HG03575 (cell line): Measurements from ENCODE around the gene ZNF595.
A peak's percentile ranks its signal among the peaks of the same experiment; 100 is the strongest.
"Not testable (repeated sequence)": the region's sequence is repeated elsewhere in the genome, so short reads cannot be mapped to it uniquely, and the experiment has no call there.

Experiments used
- ATAC-seq: cut with Tn5 transposase; IDR thresholded peaks from one replicate; pipeline ENCODE4 v1.9.1; 2021; ENCODE audit not compliant: unreplicated experiment, insufficient number of reproducible peaks, low FRiP score; ENCODE audit errors: extremely low read depth

ZNF595 gene

GRCh38 chr4:64733-65132 lies 11.6 kb downstream of the ZNF595 start:
- not testable (repeated sequence) for ATAC-seq

- ATAC-seq, result no peak
These were observed 18.7 kb downstream of the ZNF595 start for GRCh38 chr4:71830-72229.

- ATAC-seq, result no peak
These were observed 32.8 kb downstream of the ZNF595 start for GRCh38 chr4:85951-86350.

- ATAC-seq, result not testable (repeated sequence)
These were observed 33.6 kb downstream of the ZNF595 start for GRCh38 chr4:86559-87324.

- ATAC-seq, result no peak
These were observed 45.3 kb downstream of the ZNF595 start for GRCh38 chr4:98386-98785.

DNA sequence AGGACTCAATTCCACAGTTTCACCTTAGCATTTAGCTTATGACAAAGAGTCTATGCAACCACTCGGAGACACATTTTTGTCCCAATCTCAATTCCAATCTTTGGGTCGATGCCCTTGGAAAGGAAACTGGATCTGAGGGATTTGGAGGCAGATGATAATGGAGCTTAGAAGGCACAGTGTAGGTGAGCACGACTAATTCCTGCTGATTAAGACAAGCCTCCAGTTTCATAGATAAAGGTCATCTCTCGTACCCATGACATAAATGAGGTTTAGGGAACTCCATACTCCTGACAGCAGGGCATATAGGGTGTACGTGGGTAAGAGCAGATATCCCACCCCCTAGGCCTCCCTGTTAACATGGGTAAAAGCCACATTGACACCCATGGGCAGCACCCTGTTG lies 46.7 kb downstream of the ZNF595 start:
- ATAC-seq, result no peak

- ATAC-seq, result no peak
These were observed 53.9 kb downstream of the ZNF595 start for GRCh38 chr4:107083-107443.

GRCh38 chr4:107444-108429 lies 54.6 kb downstream of the ZNF595 start:
- ATAC-seq, result no peak

DNA sequence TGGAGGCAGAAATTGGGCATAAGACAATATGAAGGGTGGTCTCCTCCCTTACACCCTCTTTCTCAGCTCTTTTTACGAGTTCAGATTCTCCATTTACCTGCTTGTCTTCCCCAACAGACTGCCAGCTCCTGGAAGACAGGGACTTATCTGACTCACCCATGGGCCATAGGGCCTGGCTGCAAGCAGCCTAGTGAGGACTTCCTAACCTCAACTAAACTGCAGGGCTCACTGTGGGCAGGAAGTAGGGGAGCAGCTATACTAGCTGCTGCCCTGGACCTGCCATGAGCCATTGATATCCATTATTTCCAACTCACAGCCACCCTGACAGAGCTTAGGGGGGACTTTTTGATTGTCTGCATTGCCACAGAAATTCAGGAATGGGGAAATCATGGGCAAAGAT lies 59.6 kb downstream of the ZNF595 start:
- no peak for ATAC-seq

GRCh38 chr4:113732-114131 lies 60.6 kb downstream of the ZNF595 start:
- ATAC-seq, result no peak

DNA sequence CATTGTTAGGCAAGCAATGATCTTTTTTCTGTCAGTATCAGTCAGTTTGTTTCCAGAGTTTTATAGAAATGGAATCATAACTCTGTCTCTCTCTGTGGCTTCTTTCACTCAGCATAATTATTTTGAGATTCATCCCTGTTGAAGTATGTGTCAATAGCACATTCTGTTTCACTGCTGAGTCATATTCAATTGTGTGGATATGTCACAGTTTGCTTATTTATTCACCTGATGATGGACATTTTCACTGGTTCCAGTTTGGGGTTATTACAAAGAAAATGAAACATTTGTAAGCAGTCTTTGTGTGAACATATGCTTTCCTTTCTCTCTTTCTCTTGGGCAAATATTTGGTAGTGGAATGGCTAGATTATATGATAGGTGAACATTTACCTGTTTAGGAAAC lies 61.0 kb downstream of the ZNF595 start:
- ATAC-seq, result no peak

GRCh38 chr4:116499-116898 lies 63.4 kb downstream of the ZNF595 start:
- no peak for ATAC-seq

DNA sequence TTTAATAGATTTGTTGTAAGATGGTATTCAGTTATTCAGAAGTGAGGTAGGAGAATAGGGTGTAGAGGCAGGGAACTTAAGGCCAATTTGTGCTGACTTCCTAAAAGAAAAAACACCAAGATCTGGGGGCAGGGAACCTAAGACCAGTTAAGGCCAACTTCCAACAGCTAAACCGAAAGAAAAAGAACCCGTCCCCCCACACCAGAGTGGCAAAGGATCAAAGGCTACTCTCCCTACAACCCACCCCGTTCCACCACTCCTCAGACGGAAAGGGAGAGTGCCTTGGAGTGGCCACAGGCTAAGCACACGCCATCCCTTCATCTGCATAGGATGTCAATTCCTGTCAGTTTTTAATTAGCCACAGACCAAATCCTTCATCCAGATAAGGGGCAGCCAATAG lies 67.5 kb downstream of the ZNF595 start:
- no peak for ATAC-seq

DNA sequence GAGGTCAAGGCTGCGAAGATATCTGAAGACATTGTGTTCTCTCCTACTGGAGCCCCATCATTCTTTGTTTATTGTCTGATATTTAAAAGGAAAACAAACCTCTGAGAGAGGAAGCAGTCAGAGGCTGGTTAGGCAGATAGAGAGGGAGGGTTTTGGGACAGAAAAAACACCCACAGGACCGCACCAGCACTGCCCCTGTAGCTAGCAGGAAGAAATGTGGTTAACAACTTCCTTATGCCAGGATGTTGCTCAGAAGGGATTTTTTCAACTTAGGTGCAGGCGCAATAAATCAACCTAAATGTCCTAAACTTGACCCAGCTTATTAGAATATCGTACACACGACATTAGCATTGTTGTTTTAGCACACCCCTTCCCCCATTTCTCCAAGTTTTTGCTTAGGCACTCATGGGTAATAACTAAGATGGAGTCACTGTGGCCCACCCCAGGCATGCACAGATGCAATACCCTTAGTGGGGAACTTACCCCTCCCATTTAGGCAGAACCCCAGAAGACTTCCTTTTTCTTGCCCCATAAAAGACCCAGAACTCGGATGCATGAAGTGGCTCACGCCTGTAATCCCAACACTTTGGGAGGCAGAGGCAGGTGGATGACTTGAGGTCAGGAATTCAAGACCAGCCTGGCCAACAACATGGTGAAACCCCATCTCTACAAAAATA lies 68.4 kb downstream of the ZNF595 start:
- ATAC-seq, result no peak

GRCh38 chr4:123922-124274 lies 70.8 kb downstream of the ZNF595 start:
- not testable (repeated sequence) for ATAC-seq

GRCh38 chr4:124275-125081 lies 71.4 kb downstream of the ZNF595 start, which contains the start of gene ZNF718:
Gene ZNF718, plus strand, starts transcription at chr4:124501. Its CDS starts 170 bp downstream, at chr4:124671.
- ATAC-seq, result peak; percentile 93

DNA sequence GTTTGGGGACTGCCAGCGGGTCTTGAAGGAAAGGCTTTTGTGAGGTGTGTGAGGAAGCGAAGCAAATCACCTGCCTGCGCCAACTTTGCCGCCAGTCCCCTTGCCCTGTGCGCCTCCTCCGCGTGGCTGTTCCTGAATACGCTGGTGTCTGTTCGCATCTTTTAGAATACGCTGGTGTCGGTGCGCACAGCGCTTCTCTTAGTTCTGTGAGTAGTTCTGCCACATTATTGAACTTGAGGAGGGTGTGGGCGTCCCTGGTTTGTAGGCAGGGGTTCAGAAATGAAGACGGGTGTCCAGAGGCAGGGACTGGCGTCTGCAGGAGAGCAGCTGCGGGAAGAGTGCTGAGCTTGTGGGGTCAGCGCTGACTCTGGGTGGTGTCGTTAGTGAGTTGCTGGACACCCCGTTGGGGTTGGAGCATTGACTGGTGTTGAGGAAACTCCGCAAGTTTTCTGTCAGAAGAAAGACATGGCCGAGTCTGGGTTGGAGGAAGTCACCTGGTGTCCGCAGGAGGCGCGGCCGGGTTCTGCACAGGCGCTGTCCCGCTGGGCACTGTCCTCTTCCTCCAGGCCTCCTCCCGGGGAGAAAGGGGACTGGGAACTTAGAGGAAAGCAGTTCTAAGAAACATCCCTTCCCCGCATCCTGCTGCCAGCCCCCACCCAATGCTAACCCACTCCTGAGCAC lies 72.1 kb downstream of the ZNF595 start:
- no peak for ATAC-seq

DNA sequence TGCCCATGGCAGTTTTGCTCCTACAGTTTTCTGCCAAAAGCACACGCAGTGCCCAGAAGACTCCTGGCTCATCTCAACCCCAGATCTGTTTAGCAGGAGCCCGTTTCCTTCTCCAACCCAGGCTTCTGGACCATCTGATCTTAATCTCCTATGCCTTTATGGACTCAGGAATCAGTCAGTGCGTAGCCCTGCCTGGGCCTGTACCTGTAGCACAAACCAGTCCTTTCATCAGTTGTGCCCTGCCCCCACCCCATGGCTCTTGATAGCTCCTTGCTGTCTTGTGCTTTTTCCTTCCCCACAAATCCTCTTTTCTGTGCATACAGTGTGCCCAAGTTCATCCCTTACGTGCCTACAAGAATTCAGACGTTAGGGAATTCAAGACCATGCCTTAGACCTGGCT lies 72.7 kb downstream of the ZNF595 start:
- no peak for ATAC-seq
